Testis (tissue), 3 donors: ENCODE results near the gene MRS2. TPM values are rescaled to one million over a fixed set of nuclear protein-coding genes. Genes with fewer than 3 reads are reported as not detected.

Source experiments
- DNase-seq: peaks from one replicate; pipeline ENCODE4 v3.0.0-alpha.2; 2019
- H3K27ac ChIP-seq, 2 donors: fragments of 200-600 bp; sonication (generic); one replicate each; pipeline ENCODE4 v1.5.1; 2019
- H3K27me3 ChIP-seq: fragments of 200-600 bp; sonication (generic); one replicate; pipeline ENCODE4 v1.5.1; 2019
- H3K36me3 ChIP-seq: fragments of 200-600 bp; sonication (generic); one replicate; pipeline ENCODE4 v1.5.1; 2017; ENCODE audit warnings: low read depth; ENCODE audit errors: missing control alignments
- H3K4me1 ChIP-seq: fragments of 200-600 bp; sonication (generic); one replicate; pipeline ENCODE4 v1.5.1; 2019
- H3K4me3 ChIP-seq, 2 donors: fragments of 200-600 bp; sonication (generic); one replicate each; pipeline ENCODE4 v1.5.1; 2017 to 2019
- H3K9me3 ChIP-seq: fragments of 200-600 bp; sonication (generic); one replicate; pipeline ENCODE4 v1.5.1; 2017
- CTCF ChIP-seq, 3 experiments: fragments of 450-650 bp in 2 of 3; fragments of 200-600 bp in 1 of 3; sonication (generic) in 1 of 3; IDR thresholded peaks; one replicate each; pipeline ENCODE4 v1.5.1; 2016 to 2019; ENCODE audit warnings: antibody characterized with exemption in 3 of 3, mild to moderate bottlenecking in 2 of 3, moderate library complexity in 1 of 3
- POLR2A ChIP-seq: fragments of 450-650 bp; IDR thresholded peaks from one replicate; pipeline ENCODE4 v1.6.1; 2017; ENCODE audit warnings: antibody characterized with exemption, mild to moderate bottlenecking, moderate library complexity
- WGBS, 2 donors: methylation state at CpG; one replicate each; pipeline ENCODE4 v1.1.5; 2018; 5-methylcytosine and 5-hydroxymethylcytosine counted together
- intact Hi-C: fragments of 100-400 bp; cut with DNase I; formaldehyde crosslinking; loops from one replicate; pipeline ENCODE4 v1.15.1; 2023; ENCODE audit warnings: low total_unique reads
- polyA plus RNA-seq: library from polyadenylated mRNA; stranded (reverse); fragments of 350-450 nt; fragmentation: Illumina TruSeq; extraction: RNeasy Lipid Tissue Mini Kit (QIAGEN cat#74804); gene quantifications from one replicate; pipeline ENCODE4 v1.2.3, GENCODE V29; 2014; ENCODE audit warnings: low read depth, low replicate concordance; ENCODE audit not compliant: insufficient read depth
- total RNA-seq, 2 donors: library from RNA; depleted of rRNA; stranded (reverse); fragments of >200 nt; gene quantifications; one replicate each; pipeline ENCODE4 v1.2.3, GENCODE V29; 2016

Gene MRS2
- total and polyA plus RNA-seq, 3 donors from 2014 or later = 16.6 to 27.6 (median 27.2) TPM

- DNase-seq = no peak
- WGBS, 2 donors = 79 to 86% methylated on average over 13 of the region's 13 CpGs
- intact Hi-C loops = no loop called here
These were observed 49.0 kb downstream of the MRS2 start for GRCh38 chr6:24451581-24452388.

GRCh38 chr6:24453921-24454320 lies 51.2 kb downstream of the MRS2 start:
- no peaks in the 10 kb centered on the region for H3K27me3 ChIP-seq
- no peak overlapping the region for H3K27ac ChIP-seq
- no peak overlapping the region for H3K4me3 ChIP-seq
- TF ChIP-seq POLR2A (no peak), CTCF (IDR thresholded peaks at IDR 0.05) (no peak)
- 98 to 100% methylated on average over 1 to 10 of the region's 10 CpGs for WGBS, 2 donors
- intact Hi-C loops = no loop called here
- no peaks in the 10 kb centered on the region for H3K9me3 ChIP-seq
- no peaks in the 10 kb centered on the region for H3K4me1 ChIP-seq
- no peaks in the 10 kb centered on the region for H3K36me3 ChIP-seq
- no peak for DNase-seq

More at GRCh38 chr6:24451581-24452388, 49.0 kb downstream of the MRS2 start:
- Histone ChIP-seq H3K27ac (no peak overlapping the region), H3K27me3 (no peaks in the 10 kb centered on the region), H3K4me3 (no peak overlapping the region), H3K9me3 (no peaks in the 10 kb centered on the region), H3K36me3 (no peaks in the 10 kb centered on the region), H3K4me1 (no peaks in the 10 kb centered on the region)
- TF ChIP-seq POLR2A (no peak), CTCF (IDR thresholded peaks at IDR 0.05) (no peak)

GRCh38 chr6:24454452-24454851 lies 51.7 kb downstream of the MRS2 start:
- Histone ChIP-seq H3K36me3 (no peaks in the 10 kb centered on the region), H3K4me3 (no peak overlapping the region), H3K4me1 (no peaks in the 10 kb centered on the region), H3K27ac (no peak overlapping the region), H3K27me3 (no peaks in the 10 kb centered on the region), H3K9me3 (no peaks in the 10 kb centered on the region)
- intact Hi-C loops = no loop called here
- TF ChIP-seq POLR2A (no peak), CTCF (IDR thresholded peaks at IDR 0.05) (no peak)
- DNase-seq = no peak
- WGBS, 2 donors = 81 to 95% methylated on average over 5 of the region's 5 CpGs

- Histone ChIP-seq H3K9me3 (no peaks in the 10 kb centered on the region), H3K4me1 (no peaks in the 10 kb centered on the region), H3K27ac (no peak overlapping the region), H3K27me3 (no peaks in the 10 kb centered on the region), H3K4me3 (no peak overlapping the region), H3K36me3 (no peaks in the 10 kb centered on the region)
- no peak for DNase-seq
- intact Hi-C loops = no loop called here
- TF ChIP-seq CTCF (IDR thresholded peaks at IDR 0.05) (no peak), POLR2A (no peak)
- 93 to 94% methylated on average over 4 of the region's 4 CpGs for WGBS, 2 donors
These were observed 52.3 kb downstream of the MRS2 start for GRCh38 chr6:24455061-24455460.

GRCh38 chr6:24458134-24458533 lies 55.4 kb downstream of the MRS2 start:
- intact Hi-C loops = no loop called here
- H3K27me3 ChIP-seq = no peaks in the 10 kb centered on the region
- no peak overlapping the region for H3K27ac ChIP-seq
- no peak overlapping the region for H3K4me3 ChIP-seq
- TF ChIP-seq CTCF (IDR thresholded peaks at IDR 0.05) = no peak
- TF ChIP-seq POLR2A = no peak
- H3K36me3 ChIP-seq = no peaks in the 10 kb centered on the region
- 78 to 86% methylated on average over 4 of the region's 4 CpGs for WGBS, 2 donors
- no peaks in the 10 kb centered on the region for H3K4me1 ChIP-seq
- DNase-seq = no peak
- H3K9me3 ChIP-seq = no peaks in the 10 kb centered on the region
